GM18499 (cell line): ENCODE measurements around the gene DGAT2L6.
A peak's percentile ranks its signal among the peaks of the same experiment; 100 is the strongest.
"Not testable (repeated sequence)": the region's sequence is repeated elsewhere in the genome, so short reads cannot be mapped to it uniquely, and the experiment has no call there.

Source experiments
- ATAC-seq: cut with Tn5 transposase; IDR thresholded peaks from one replicate; pipeline ENCODE4 v1.9.1; 2021; ENCODE audit warnings: moderate number of reproducible peaks; ENCODE audit not compliant: insufficient read depth, unreplicated experiment

The DGAT2L6 gene

DNA sequence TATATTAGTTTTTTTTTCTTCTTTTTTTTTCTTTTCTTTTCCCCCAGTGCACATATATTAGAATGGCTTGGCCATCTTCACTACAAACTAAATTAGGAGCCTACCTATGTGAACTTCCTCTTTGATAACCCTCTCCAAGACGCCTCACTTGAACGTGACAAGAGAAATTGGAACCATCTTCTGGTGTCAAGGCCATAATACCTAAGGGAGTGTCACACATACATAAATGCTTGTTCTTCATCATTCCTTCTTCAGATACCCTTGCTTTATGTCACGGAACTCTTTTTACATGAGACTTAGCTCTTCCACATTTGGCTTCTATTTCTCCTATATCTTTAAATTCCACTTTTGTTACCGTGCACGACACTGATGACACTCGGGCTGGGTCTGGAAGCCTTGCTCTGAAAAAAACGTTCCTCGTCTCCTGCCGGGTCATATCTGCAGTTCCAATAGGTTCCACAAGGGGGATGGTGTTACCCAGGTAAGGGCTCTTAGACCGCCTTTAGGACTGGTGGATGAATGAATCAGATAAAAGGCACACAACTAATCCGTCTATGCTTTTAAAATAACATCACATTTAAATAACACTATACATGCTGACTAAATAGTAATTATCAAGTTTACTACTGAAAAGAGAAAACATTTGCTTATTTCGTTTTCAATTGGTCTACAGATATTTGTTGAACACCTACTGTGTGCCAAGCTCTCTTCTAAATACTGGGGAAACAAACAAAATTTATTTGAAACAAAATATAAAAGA lies 19.9 kb downstream of the DGAT2L6 start:
- ATAC-seq = peak; percentile 92

- ATAC-seq = no peak
Observed at GRCh38 chrX:70201732-70202131, 24.4 kb downstream of the DGAT2L6 start.

- no peak for ATAC-seq
Observed at GRCh38 chrX:70208479-70208878, 31.2 kb downstream of the DGAT2L6 start.

- ATAC-seq = not testable (repeated sequence)
Observed at GRCh38 chrX:70209570-70209969, 32.3 kb downstream of the DGAT2L6 start.

GRCh38 chrX:70219938-70220764 lies 42.9 kb downstream of the DGAT2L6 start:
- no peak for ATAC-seq

DNA sequence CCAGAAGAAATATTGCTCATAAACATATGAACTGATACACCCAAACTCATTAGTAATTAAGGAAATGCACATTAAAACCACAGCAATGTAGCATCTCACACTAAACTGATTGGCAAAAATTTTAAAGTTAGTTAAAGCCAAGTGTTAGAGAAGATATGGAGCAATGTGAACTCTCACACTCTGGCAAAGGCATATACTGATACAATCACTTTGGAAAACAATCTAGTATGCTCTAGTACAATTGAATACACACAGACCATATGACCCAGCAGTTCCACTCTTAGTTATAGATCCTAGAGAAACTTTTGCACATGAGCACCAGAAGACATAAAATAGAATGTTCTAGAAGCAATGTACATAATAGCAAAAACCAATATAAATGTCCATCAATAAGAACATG lies 48.8 kb downstream of the DGAT2L6 start:
- no peak for ATAC-seq

- ATAC-seq = no peak
Observed at GRCh38 chrX:70226687-70227086, 49.4 kb downstream of the DGAT2L6 start.

DNA sequence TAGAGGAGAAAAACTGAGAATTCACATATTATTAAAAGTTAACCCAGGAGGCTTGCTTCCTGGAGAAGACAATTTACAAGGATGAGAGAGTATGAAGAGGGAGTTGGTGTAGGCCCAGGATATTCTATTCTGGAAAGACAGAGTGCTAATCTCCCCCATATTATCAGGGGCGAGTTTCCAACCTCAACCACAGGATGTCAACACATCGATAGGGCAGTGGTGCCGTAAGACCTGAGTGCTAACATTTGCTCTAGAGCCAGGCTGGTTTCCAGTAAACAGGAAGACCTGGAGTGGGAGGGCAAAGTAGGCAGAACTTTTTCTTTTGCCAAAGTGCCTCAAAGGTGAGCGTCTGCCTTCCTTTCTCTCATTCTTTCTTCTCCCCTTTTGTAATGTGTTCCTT lies 54.4 kb downstream of the DGAT2L6 start:
- no peak for ATAC-seq

- ATAC-seq = no peak
Observed at GRCh38 chrX:70234355-70234754, 57.1 kb downstream of the DGAT2L6 start, which contains the start of gene AWAT1. Gene AWAT1, plus strand, starts transcription at chrX:70234655. Its CDS starts 41 bp downstream, at chrX:70234696.

DNA sequence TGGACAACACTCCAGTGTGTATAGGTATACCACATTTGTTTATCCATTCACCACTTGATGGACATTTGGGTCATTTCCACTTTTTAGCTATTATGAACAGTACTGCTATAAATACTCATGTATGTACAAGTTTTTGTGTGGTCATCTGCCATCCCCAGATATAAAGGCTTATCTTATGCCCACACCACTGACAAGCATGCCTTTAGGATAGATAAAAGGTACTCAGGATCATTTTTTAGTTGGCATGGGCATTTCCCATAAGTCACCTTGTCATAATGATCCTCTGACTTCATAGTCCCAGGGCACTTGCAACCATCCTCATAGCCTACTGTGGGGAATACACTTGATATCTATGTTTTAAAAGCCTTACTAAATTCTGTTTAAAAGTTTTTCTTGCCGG lies 63.5 kb downstream of the DGAT2L6 start:
- ATAC-seq = no peak

GRCh38 chrX:70241501-70241900 lies 64.2 kb downstream of the DGAT2L6 start:
- no peak for ATAC-seq

GRCh38 chrX:70243601-70244000 lies 66.3 kb downstream of the DGAT2L6 start:
- not testable (repeated sequence) for ATAC-seq

GRCh38 chrX:70244881-70245280 lies 67.6 kb downstream of the DGAT2L6 start:
- no peak for ATAC-seq

DNA sequence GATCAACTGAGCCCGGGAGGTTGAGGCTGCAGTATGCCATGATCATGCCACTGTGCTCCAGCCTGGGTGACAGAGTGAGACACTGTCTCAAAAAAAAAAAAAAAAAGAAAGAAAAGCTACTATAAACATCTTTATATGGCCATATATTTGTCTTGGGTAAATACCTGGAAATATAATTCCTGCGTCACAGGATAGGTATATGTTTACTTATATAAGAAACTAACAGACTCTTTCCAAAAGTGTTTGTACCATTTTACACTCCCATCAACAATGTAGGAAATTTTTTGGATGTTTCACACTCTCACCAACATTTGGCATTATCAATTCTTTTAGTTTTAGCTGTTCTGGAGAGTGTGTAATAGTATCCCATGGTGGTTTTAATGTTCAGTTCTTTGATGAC lies 70.0 kb downstream of the DGAT2L6 start:
- no peak for ATAC-seq

GRCh38 chrX:70252491-70252890 lies 75.2 kb downstream of the DGAT2L6 start:
- ATAC-seq = no peak

GRCh38 chrX:70253377-70254062 lies 76.2 kb downstream of the DGAT2L6 start:
- ATAC-seq = no peak

DNA sequence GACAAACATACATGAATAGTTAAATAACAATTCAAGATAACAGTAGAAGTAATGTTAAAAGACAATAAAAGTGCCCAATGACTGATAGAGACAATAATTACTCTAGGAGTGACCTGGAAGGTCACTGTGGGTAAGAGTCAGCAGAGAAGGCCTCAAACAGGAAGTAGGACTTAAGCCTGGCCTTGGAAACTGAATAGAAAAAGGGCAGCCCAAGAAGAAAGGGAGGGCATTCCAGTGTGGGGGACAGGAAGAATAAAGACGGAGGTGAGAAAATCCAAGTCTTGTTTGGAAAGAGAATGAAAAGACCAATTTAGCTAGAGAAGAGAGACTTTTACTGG lies 76.7 kb downstream of the DGAT2L6 start:
- ATAC-seq = no peak

DNA sequence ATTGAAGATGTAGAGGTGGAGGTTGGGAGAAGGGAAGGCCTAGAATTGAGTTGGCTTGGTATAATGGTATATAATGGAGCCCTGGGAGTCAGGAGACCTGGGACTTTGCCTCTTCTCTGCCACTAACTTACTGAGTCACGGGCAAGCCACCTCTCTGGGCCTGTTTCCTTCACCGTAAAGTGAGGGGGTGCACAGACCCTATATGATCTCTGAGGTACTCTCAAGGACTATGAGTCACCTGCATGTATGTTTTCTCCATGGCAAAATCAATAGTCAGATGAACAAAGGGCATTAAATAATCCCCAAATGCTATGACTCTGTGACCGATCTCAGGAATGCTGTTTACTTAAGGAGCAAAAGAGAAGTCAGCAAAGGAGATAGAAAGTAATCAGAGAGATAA lies 77.6 kb downstream of the DGAT2L6 start:
- no peak for ATAC-seq
